HG03354 (cell line): ENCODE measurements around the gene SRRM1.

ENCODE experiments used
- ATAC-seq: cut with Tn5 transposase; IDR thresholded peaks from one replicate; pipeline ENCODE4 v1.9.1; 2021; ENCODE audit warnings: mild to moderate bottlenecking; ENCODE audit not compliant: unreplicated experiment, poor library complexity, severe bottlenecking

Gene SRRM1, protein sequence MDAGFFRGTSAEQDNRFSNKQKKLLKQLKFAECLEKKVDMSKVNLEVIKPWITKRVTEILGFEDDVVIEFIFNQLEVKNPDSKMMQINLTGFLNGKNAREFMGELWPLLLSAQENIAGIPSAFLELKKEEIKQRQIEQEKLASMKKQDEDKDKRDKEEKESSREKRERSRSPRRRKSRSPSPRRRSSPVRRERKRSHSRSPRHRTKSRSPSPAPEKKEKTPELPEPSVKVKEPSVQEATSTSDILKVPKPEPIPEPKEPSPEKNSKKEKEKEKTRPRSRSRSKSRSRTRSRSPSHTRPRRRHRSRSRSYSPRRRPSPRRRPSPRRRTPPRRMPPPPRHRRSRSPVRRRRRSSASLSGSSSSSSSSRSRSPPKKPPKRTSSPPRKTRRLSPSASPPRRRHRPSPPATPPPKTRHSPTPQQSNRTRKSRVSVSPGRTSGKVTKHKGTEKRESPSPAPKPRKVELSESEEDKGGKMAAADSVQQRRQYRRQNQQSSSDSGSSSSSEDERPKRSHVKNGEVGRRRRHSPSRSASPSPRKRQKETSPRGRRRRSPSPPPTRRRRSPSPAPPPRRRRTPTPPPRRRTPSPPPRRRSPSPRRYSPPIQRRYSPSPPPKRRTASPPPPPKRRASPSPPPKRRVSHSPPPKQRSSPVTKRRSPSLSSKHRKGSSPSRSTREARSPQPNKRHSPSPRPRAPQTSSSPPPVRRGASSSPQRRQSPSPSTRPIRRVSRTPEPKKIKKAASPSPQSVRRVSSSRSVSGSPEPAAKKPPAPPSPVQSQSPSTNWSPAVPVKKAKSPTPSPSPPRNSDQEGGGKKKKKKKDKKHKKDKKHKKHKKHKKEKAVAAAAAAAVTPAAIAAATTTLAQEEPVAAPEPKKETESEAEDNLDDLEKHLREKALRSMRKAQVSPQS

GRCh38 chr1:24642481-24643362 lies at the start of gene SRRM1:
SRRM1 (plus strand) TSS chr1:24643302; CDS start chr1:24643327, 25 bp downstream.
- peak; percentile 89 for ATAC-seq

DNA sequence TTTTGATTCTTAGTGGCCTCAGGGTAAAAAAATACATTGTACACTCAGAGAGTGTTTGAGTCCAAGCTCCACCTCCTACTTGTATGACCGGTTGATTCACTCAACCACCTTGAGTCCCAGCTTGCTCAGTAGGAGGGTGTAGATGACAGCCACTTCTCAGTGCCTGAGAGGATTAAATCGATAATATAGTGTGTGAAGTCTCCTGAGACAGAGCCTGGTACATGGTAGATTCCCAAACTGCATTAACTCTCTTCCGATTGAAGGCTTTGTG lies 48.8 kb upstream of the SRRM1 start:
- ATAC-seq: no peak

DNA sequence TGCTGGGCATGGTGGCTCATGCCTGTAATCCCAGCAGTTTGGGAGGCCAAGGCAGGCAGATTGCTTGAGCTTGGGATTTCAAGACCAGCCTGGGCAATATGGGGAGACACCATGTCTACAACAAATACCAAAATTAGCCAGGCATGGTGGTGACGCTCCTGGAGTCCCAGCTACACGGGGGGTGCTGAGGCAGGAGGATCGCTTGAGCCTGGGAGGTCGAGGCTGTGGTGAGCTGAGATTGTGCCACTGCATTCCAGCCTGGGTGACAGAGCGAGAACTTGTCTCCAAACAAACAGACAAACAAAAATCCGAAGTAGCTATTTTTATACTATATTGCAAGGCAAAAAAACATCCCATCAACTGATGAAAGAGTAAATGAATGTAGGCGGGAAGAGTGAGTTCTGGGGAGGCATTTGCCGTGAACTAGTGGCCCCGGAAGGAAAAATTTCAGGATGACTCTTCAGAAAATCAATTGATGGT lies 46.7 kb upstream of the SRRM1 start:
- no peak for ATAC-seq

DNA sequence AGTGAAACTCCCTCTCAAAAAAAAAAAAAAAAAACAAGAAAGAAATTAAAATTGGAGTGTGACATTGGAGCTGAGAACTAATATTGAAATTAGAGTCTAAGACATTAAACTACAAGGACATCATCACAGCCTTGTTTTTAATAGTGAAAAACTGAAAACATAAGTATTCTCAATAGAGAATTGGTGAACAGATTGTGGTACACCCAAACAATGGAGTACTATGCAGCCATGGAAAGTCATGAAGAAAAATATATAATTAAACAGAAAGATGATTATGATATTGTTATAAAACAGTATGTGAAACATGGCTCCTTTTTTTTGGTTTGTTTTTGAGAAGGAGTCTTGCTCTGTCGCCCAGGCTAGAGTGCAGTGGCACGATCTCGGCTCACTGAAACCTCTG lies 43.8 kb upstream of the SRRM1 start:
- ATAC-seq: no peak

DNA sequence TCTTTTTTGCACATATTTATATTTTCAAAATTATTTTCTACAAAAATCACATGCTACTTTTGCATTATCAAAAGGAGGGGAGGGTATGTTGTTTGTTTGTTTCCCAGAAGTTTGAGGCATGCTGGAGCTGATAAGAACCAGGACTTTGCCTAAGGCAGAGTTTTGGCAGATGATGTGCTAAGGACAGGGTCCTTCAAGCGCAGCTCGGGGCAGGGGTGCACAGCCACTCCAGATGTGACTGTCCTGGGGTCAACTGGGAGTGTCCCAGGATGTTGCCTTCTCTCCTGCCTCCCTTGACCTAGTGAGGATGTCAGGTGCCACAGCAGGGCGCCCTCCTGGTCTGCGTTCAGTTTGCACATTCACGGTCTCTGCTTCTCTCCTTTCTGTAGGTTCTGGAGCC lies 42.6 kb upstream of the SRRM1 start:
- ATAC-seq: no peak

GRCh38 chr1:24605534-24606295 lies 37.4 kb upstream of the SRRM1 start:
- no peak for ATAC-seq

DNA sequence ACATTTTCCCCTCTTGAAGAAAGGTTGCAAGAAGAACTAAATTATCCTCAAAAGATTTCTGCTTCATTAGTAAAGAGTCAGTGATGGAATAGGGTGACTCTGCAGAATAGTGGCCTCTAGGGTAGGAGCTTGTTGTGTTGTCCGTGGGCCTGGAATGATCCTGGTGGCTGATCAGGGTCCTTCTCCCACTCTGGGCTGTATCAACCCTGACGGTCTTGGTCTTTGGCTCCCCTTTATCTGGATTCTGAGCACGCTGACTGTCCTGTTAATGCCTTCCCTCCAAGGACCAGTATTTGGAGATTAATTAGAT lies 36.9 kb upstream of the SRRM1 start:
- no peak for ATAC-seq

DNA sequence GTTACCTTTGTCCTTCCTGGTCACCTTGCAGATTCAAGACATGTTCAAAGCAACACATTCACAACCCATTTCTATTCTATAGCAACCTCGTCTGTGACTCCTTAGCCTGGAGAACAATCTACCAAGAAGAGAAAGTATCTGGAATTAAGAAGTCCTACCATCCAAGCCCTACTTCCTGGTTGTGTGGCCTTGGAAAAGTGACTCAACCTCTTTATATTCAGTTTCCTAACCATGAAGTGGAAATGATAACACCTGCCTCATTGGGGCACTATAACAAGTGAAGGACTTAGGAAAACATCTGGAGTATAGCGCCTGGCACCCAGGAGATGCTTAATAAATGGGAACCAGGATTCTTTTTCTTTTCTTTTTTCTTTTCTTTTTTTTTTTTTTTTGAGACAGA lies 36.5 kb upstream of the SRRM1 start:
- ATAC-seq: no peak

GRCh38 chr1:24609949-24610517 lies 33.1 kb upstream of the SRRM1 start:
- ATAC-seq: no peak

DNA sequence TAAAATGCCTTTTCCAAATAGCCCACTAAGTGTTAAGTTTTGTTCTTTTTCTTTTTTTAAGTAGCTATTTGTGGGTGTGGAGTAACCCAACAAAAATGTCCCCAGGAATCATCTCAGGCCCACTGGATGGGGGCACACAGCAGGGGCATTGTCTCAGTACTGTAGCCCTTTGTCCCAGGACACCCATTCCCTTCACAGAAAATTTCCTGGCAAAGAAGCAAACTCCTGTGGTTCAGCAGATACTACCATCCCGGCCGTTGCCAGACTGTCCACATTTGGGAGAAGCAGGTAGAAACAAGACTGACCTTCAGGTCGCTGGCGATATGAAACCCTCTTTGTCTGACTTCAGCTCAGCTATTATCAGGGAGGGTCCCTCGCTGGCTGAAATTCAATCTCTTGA lies 23.7 kb upstream of the SRRM1 start:
- ATAC-seq: no peak

DNA sequence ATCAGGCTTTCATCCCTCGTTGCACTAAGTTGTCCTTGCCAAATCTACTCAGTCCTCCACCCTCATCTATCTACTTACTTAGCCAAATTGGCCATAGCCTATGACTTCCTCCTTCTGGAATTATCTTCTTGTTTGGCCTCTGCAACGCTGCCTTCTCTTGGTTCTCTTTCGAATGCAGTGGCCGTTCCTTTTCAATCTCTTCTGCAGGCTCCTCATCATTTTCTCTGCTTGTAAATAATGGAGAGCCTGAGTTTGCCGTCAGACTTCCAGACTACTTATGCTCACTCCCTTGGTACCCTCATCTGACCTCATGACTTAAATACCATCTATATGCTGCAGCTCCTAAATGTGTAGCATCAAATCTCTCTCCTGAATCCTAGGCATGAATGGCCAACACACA lies 22.4 kb upstream of the SRRM1 start:
- ATAC-seq: no peak

DNA sequence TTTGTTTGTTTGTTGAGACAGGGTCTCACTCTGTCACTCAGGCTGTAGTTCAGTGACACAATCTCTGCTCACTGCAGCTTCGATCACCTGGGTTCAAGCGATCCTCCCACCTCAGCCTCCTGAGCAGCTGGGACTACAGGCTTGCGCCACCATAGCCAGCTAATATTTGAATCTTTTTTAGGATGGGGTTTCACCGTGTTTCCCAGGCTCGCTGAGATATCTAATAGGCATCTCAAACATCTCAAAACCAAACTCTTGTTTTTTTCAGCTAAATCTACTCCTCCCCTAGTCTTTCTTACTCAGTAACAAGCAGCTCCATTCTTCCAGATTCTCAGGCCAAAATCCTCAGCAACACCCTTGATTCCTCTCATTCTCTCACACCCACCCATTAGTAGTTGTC lies 22.0 kb upstream of the SRRM1 start:
- ATAC-seq: no peak

DNA sequence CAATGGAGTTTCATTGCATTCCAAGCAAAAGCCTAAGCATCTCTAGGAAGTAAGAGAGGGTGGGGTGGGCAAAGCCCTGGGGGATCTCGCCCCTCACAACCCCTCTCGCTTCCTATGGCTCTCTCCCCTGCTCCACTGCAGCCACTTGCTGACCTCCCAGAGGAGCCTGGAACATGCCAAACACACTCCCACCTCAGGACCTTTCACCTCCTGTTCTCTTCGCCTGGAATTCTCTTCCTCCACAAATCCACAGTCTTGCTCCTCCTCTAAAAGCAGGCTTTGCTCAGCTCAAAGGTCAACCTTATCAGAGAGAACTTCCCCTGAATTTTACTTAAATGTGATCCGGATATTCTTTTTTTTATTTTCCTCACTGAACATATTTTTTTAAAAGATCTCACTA lies 20.9 kb upstream of the SRRM1 start:
- ATAC-seq: no peak

DNA sequence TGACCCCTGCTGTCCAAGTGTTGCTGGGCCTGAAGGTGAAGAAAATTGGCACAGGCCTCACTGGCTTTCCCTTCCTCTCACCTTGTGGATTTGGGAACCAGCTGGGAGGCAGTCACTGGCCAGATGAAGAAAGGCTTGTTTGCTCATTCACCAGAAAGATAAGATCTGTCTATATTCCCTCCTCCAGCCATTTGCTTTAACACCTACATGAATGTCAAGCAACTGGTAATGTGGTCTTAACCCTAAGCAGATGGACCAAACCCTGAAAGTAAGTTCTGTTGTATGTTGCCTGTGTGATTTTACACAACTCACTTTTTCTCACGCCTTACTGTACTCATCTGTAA lies 10.3 kb upstream of the SRRM1 start:
- no peak for ATAC-seq

DNA sequence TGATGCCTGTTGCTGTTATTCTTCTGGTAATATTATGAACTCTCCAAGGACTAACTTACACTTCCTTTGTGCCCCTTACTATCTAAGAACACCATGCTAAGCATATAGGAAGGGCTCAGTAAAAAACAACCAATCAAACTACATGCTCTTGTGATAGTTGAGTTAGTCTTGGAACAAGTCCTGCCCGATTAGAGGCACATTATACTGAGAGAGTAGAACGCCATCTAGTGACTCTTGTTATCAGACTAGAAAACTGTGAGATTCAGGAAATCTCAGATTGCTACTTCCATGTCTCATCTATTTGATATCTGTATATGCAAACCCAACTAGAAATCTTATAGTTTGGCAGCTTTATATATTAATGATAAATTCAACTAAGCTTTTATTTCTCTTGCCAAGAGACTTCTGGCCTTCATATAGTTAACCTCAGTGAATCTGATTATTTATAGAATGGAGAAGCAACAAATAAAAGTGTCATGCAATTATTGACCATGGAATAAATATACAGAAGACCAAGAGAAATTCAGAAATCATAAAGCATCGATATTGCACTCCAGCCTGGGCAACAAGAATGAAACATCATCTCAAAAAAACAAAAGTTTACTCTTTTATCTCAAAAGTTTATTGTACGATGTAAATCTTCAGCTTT lies 7.8 kb upstream of the SRRM1 start:
- no peak for ATAC-seq

- no peak for ATAC-seq
Measured at GRCh38 chr1:24636661-24637357, 6.3 kb upstream of the SRRM1 start.

- no peak for ATAC-seq
Measured at GRCh38 chr1:24639094-24639493, 4.0 kb upstream of the SRRM1 start.

DNA sequence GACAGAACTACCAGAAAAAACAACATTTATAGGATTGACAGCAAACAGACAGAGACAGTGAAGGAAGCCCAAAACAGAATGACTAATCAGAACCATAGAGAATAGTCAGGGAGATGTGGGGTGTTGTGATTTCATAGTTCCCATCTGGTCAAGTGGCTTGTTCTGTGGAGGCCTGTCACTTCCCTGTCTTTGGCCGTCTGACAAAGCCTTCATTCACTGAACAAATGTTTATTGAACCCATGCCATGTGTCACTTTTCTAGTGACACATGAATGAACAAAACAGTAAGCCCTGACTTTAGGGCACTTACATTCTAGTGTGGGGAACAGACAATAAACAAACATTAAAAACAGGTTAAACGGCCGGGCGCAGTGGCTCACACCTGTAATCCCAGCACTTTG lies 3.2 kb upstream of the SRRM1 start:
- ATAC-seq: no peak
